ENCODE results near the gene KLK15. TPM values are rescaled to one million over a fixed set of nuclear protein-coding genes. Genes with fewer than 3 reads are reported as not detected.

Gene KLK15, protein sequence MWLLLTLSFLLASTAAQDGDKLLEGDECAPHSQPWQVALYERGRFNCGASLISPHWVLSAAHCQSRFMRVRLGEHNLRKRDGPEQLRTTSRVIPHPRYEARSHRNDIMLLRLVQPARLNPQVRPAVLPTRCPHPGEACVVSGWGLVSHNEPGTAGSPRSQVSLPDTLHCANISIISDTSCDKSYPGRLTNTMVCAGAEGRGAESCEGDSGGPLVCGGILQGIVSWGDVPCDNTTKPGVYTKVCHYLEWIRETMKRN
- total RNA-seq: not detected in 2 replicates

DNA sequence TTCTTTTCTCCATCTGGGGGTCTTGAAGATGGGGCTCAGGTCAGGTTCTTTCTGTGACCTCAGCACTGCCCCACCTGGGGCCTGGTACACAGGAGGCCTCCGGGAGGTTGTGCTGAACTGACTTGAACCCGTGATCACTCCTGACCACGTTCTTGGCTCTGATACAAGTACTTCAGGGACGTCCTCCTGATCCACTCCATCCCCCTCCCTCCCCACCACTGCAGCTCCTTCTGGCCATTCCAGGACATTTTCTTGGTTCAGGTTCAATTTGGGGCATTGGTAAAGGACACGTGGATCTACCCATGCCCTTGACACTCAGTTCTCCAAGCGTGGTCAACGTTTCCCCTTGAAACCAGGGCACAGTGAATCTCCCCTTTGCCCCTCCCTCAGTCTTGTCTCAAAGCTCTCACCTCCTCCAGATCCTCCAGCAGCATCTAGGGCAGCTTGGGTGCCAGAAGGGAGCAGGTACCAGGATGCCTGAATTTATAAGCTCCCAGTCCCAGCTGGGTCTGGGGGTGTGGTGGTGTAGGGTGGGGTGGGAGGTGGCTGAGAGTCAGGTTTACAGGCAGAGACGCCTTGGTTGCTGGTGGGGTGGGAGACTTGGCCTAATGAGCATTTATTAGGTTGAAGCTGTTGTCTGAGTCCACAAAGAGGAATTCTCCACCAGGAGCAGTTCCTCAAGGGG lies at the start of gene KLK15:
TSS of gene KLK15 (minus strand) at position 458 of the 685 bp plus-strand sequence. CDS start 2,082 bp downstream, outside the sequence.
- DNase-seq (ENCODE audit: low read depth in 2 of 2): no peak

DNA sequence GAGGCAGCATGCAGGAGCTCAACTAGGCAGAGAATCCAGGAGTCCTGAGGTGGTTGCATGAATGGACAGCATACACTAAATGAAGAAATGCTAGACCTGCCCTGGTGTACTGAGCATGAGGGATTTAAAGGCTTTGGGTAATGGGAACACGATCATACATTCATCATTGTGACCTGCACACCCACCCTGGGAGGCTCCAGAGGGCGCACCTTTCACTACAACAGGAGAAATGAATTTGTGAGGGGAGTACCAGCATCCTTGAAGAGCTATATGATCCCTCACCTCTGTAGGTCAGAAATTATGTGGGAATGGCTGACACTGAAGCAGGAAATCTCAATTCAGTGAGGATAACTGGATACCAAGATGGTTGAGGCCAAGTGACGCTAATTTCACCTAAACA lies 48.8 kb upstream of the KLK15 start:
- DNase-seq (ENCODE audit: low read depth in 2 of 2): no peak

DNA sequence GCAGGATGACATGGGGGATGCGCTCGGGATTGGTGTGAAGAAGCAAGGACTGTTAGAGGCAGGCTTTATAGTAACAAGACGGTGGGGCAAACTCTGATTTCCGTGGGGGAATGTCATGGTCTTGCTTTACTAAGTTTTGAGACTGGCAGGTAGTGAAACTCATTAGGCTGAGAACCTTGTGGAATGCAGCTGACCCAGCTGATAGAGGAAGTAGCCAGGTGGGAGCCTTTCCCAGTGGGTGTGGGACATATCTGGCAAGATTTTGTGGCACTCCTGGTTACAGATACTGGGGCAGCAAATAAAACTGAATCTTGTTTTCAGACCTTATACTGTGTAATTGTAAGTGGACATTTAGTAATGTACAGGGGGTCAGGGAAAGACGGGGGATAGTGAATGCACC lies 46.9 kb upstream of the KLK15 start:
- no peak for DNase-seq (ENCODE audit: low read depth in 2 of 2)

DNA sequence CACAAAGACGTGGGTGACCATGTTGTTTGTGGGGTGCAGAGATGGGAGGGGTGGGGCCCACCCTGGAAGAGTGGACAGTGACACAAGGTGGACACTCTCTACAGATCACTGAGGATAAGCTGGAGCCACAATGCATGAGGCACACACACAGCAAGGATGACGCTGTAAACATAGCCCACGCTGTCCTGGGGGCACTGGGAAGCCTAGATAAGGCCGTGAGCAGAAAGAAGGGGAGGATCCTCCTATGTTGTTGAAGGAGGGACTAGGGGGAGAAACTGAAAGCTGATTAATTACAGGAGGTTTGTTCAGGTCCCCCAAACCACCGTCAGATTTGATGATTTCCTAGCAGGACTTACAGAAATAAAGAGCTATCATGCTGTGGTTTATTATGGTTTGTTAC lies 45.5 kb upstream of the KLK15 start:
- DNase-seq (ENCODE audit: low read depth in 2 of 2): no peak

DNA sequence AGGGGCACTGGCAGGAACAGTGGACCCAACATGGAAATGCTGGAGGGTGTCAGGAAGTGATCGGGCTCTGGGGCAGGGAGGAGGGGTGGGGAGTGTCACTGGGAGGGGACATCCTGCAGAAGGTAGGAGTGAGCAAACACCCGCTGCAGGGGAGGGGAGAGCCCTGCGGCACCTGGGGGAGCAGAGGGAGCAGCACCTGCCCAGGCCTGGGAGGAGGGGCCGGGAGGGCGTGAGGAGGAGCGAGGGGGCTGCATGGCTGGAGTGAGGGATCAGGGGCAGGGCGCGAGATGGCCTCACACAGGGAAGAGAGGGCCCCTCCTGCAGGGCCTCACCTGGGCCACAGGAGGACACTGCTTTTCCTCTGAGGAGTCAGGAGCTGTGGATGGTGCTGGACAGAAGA lies 44.0 kb upstream of the KLK15 start:
- no peak for DNase-seq (ENCODE audit: low read depth in 2 of 2)

DNA sequence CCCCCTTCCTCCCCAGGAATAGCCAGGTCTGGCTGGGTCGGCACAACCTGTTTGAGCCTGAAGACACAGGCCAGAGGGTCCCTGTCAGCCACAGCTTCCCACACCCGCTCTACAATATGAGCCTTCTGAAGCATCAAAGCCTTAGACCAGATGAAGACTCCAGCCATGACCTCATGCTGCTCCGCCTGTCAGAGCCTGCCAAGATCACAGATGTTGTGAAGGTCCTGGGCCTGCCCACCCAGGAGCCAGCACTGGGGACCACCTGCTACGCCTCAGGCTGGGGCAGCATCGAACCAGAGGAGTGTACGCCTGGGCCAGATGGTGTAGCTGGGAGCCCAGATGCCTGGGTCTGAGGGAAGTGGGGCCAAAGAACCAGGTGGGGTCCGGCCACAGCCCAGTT lies 43.1 kb upstream of the KLK15 start:
- no peak for DNase-seq (ENCODE audit: low read depth in 2 of 2)

DNA sequence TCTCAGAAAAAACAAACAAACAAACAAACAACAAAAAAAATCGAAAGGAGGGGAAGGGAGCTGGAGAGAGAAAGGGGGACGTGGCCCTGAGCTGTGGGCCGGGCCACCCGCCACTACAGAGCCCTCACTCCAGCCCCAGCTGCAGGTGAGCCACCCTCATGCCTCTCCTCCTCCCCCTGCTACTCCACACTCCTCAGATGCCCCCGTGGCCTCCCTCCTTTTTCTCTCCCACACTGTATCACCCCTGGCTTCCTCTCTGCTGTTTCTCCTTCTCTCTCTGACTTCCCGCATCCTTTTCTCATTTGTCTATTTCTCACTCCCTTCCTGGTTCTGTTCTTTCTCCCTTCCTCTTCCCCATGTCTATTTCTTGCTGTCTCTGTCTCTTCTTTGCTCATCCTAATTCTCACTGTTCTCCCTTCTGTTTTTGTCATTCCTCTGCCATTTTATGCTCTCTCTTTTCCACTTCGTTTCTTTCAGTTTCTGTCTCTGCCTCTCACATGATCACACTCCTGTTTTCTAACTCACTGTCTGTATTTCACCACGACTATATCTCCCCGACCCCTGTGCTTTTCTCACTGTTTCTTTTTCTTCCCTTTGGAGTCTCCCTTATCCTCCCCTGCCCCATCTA lies 42.5 kb upstream of the KLK15 start:
- DNase-seq (ENCODE audit: low read depth in 2 of 2): no peak

DNA sequence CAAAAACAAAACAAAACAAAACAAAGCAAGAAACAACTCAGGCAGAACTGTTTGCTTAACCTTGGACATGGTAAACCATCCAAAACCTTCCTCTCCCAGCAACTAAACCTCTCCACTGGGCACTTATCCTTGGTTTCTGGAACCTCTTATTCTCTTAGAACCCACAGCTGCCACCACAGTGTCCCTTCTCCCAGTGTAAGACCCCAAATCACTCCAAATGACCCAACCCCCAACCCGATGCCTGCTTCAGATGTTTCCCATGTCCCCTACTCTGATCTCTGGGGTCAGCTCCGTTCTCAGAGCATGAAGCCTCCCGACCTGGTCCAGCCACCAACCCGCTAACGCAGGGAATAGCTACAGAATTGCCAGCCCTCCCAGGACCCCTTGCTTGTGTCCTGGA lies 40.8 kb upstream of the KLK15 start:
- no peak for DNase-seq (ENCODE audit: low read depth in 2 of 2)

DNA sequence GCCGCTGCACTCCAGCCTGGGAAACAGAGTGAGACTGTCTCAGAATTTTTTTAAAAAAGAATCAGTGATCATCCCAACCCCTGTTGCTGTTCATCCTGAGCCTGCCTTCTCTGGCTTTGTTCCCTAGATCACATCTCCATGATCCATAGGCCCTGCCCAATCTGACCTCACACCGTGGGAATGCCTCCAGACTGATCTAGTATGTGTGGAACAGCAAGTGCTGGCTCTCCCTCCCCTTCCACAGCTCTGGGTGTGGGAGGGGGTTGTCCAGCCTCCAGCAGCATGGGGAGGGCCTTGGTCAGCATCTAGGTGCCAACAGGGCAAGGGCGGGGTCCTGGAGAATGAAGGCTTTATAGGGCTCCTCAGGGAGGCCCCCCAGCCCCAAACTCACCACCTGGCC lies 39.7 kb upstream of the KLK15 start, which contains the start of gene KLK2:
TSS of gene KLK2 (plus strand) at position 384 of the 400 bp plus-strand sequence. CDS start 35 bp downstream, outside the sequence.
- no peak for DNase-seq (ENCODE audit: low read depth in 2 of 2)

DNA sequence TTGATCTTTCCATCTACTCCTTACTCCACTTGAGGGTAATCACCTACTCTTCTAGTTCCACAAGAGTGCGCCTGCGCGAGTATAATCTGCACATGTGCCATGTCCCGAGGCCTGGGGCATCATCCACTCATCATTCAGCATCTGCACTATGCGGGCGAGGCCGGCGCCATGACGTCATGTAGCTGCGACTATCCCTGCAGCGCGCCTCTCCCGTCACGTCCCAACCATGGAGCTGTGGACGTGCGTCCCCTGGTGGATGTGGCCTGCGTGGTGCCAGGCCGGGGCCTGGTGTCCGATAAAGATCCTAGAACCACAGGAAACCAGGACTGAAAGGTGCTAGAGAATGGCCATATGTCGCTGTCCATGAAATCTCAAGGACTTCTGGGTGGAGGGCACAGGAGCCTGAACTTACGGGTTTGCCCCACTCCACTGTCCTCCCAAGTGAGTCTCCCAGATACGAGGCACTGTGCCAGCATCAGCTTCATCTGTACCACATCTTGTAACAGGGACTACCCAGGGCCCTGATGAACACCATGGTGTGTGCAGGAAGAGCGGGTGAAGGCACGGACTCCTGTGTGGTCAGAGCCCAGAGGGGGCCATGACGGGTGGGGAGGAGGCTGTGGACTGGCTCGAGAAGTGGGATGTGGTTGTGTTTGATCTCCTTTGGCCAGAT lies 37.2 kb upstream of the KLK15 start:
- DNase-seq (ENCODE audit: low read depth in 2 of 2): peak in 1 of 2 donors; percentile 23

DNA sequence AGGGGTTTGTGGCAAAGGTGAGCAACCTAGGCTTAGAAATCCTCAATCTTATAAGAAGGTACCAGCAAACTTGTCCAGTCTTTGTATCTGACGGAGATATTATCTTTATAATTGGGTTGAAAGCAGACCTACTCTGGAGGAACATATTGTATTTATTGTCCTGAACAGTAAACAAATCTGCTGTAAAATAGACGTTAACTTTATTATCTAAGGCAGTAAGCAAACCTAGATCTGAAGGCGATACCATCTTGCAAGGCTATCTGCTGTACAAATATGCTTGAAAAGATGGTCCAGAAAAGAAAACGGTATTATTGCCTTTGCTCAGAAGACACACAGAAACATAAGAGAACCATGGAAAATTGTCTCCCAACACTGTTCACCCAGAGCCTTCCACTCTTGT lies 36.1 kb upstream of the KLK15 start:
- DNase-seq (ENCODE audit: low read depth in 2 of 2): no peak

DNA sequence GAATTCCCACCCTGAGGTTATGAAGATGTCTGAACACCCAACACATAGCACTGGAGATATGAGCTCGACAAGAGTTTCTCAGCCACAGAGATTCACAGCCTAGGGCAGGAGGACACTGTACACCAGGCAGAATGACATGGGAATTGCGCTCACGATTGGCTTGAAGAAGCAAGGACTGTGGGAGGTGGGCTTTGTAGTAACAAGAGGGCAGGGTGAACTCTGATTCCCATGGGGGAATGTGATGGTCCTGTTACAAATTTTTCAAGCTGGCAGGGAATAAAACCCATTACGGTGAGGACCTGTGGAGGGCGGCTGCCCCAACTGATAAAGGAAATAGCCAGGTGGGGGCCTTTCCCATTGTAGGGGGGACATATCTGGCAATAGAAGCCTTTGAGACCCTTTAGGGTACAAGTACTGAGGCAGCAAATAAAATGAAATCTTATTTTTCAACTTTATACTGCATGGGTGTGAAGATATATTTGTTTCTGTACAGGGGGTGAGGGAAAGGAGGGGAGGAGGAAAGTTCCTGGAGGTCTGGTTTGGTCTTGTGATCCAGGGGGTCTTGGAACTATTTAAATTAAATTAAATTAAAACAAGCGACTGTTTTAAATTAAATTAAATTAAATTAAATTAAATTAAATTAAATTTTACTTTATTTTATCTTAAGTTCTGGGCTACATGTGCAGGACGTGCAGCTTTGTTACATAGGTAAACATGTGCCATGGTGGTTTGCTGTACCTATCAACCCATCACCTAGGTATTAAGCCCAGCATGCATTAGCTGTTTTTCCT lies 28.3 kb upstream of the KLK15 start:
- DNase-seq (ENCODE audit: low read depth in 2 of 2): no peak

DNA sequence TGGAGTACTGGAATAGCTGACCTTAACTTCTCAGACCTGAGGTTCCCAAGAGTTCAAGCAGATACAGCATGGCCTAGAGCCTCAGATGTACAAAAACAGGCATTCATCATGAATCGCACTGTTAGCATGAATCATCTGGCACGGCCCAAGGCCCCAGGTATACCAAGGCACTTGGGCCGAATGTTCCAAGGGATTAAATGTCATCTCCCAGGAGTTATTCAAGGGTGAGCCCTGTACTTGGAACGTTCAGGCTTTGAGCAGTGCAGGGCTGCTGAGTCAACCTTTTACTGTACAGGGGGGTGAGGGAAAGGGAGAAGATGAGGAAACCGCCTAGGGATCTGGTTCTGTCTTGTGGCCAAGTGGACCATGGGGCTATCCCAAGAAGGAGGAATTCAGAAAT lies 27.6 kb upstream of the KLK15 start:
- DNase-seq (ENCODE audit: low read depth in 2 of 2): no peak

DNA sequence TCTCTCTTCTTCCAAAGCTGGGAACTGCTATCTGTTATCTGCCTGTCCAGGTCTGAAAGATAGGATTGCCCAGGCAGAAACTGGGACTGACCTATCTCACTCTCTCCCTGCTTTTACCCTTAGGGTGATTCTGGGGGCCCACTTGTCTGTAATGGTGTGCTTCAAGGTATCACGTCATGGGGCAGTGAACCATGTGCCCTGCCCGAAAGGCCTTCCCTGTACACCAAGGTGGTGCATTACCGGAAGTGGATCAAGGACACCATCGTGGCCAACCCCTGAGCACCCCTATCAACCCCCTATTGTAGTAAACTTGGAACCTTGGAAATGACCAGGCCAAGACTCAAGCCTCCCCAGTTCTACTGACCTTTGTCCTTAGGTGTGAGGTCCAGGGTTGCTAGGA lies 26.5 kb upstream of the KLK15 start:
- DNase-seq (ENCODE audit: low read depth in 2 of 2): no peak

DNA sequence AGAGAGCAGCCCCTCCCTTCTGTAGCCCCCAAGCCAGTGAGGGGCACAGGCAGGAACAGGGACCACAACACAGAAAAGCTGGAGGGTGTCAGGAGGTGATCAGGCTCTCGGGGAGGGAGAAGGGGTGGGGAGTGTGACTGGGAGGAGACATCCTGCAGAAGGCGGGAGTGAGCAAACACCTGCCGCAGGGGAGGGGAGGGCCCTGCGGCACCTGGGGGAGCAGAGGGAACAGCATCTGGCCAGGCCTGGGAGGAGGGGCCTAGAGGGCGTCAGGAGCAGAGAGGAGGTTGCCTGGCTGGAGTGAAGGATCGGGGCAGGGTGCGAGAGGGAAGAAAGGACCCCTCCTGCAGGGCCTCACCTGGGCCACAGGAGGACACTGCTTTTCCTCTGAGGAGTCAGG lies 25.5 kb upstream of the KLK15 start:
- no peak for DNase-seq (ENCODE audit: low read depth in 2 of 2)

DNA sequence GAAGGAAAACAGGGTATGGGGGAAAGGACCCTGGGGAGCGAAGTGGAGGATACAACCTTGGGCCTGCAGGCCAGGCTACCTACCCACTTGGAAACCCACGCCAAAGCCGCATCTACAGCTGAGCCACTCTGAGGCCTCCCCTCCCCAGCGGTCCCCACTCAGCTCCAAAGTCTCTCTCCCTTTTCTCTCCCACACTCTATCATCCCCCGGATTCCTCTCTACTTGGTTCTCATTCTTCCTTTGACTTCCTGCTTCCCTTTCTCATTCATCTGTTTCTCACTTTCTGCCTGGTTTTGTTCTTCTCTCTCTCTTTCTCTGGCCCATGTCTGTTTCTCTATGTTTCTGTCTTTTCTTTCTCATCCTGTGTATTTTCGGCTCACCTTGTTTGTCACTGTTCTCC lies 24.0 kb upstream of the KLK15 start:
- no peak for DNase-seq (ENCODE audit: low read depth in 2 of 2)

DNA sequence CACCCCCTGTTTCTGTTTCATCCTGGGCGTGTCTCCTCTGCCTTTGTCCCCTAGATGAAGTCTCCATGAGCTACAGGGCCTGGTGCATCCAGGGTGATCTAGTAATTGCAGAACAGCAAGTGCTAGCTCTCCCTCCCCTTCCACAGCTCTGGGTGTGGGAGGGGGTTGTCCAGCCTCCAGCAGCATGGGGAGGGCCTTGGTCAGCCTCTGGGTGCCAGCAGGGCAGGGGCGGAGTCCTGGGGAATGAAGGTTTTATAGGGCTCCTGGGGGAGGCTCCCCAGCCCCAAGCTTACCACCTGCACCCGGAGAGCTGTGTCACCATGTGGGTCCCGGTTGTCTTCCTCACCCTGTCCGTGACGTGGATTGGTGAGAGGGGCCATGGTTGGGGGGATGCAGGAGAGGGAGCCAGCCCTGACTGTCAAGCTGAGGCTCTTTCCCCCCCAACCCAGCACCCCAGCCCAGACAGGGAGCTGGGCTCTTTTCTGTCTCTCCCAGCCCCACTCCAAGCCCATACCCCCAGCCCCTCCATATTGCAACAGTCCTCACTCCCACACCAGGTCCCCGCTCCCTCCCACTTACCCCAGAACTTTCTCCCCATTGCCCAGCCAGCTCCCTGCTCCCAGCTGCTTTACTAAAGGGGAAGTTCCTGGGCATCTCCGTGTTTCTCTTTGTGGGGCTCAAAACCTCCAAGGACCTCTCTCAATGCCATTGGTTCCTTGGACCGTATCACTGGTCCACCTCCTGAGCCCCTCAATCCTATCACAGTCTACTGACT lies 21.4 kb upstream of the KLK15 start, which contains the start of gene KLK3:
TSS of gene KLK3 (plus strand) at position 280 of the 775 bp plus-strand sequence. CDS start at position 321, 41 bp downstream.
- no peak for DNase-seq (ENCODE audit: low read depth in 2 of 2)

DNA sequence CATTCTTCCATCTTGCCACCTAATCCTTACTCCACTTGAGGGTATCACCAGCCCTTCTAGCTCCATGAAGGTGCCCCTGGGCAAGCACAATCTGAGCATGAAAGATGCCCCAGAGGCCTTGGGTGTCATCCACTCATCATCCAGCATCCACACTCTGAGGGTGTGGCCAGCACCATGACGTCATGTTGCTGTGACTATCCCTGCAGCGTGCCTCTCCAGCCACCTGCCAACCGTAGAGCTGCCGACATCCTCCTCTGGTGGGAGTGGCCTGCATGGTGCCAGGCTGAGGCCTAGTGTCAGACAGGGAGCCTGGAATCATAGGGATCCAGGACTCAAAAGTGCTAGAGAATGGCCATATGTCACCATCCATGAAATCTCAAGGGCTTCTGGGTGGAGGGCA lies 18.2 kb upstream of the KLK15 start:
- no peak for DNase-seq (ENCODE audit: low read depth in 2 of 2)

DNA sequence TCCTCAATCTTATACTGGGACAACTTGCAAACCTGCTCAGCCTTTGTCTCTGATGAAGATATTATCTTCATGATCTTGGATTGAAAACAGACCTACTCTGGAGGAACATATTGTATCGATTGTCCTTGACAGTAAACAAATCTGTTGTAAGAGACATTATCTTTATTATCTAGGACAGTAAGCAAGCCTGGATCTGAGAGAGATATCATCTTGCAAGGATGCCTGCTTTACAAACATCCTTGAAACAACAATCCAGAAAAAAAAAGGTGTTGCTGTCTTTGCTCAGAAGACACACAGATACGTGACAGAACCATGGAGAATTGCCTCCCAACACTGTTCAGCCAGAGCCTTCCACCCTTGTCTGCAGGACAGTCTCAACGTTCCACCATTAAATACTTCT lies 17.4 kb upstream of the KLK15 start:
- DNase-seq (ENCODE audit: low read depth in 2 of 2): no peak

DNA sequence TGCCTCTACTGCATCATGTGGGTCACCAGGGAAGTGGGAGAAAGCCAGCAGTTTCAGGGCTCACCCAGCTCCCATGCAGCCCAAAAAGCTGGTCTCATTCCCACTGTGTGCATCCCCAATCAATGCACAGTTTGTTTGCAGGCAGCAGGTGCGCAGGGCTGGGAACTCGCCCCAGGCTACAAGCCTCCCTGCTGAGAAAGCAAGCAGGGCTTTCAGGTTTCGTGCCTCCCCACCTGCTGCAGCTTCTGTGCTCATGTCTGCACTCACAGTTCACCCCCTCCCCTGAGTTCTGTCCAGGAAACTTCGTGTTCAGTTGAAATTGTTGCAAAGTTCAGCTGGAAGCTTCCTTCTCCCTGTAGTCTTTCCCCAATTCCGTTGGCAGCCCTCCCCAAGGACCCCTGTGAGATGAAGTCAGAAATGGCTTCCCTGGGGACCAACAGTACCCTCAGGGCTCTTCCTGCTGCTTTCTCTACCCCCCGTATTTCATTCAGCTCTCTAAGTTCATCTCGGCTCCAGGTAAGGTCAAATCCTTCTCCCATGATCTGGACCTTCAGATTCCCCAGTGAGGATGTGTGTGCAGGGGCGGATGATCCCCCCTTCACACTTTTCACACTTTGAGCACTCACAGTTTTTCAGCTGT lies 11.0 kb upstream of the KLK15 start:
- no peak for DNase-seq (ENCODE audit: low read depth in 2 of 2)
